ENCODE data around the gene PHF21B.

The PHF21B gene

DNA sequence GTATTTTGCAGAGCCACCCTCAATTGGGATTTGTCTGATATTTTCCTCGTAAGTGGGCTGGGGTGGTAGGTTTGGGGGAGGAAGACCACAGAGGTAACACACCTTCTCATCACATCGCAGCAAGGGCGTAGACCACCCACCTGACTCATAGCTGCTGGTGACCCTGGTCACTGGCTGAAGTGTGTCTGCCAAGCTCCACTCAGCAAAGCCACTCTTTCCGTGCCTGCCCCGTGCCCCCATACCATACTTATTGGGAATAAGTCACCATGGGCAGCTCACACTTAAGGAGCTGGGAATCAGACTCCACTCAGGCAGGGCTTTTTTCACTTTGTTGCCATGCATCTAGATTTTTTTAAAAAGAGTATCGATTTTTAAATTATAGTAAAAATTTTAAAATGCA is 111.6 kb downstream of the PHF21B start:
- intact Hi-C loops (cut with DNase I; ENCODE audit: low total_unique reads), result no loop called here
- TF ChIP-seq, protein P1, sequence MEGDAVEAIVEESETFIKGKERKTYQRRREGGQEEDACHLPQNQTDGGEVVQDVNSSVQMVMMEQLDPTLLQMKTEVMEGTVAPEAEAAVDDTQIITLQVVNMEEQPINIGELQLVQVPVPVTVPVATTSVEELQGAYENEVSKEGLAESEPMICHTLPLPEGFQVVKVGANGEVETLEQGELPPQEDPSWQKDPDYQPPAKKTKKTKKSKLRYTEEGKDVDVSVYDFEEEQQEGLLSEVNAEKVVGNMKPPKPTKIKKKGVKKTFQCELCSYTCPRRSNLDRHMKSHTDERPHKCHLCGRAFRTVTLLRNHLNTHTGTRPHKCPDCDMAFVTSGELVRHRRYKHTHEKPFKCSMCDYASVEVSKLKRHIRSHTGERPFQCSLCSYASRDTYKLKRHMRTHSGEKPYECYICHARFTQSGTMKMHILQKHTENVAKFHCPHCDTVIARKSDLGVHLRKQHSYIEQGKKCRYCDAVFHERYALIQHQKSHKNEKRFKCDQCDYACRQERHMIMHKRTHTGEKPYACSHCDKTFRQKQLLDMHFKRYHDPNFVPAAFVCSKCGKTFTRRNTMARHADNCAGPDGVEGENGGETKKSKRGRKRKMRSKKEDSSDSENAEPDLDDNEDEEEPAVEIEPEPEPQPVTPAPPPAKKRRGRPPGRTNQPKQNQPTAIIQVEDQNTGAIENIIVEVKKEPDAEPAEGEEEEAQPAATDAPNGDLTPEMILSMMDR (IDR thresholded peaks at IDR 0.05), result no peak
- DNase-seq, result no peak

GRCh38 chr22:44895296-44896055 is 114.3 kb downstream of the PHF21B start:
- Histone ChIP-seq H3K4me3 (no peak overlapping the region), H3K9me3 (peaks cover 0 to 4% (median 2%) of the 10 kb centered on the region in 3 donors), H3K27ac (no peak overlapping the region), H3K4me1 (no peaks in the 10 kb centered on the region), H3K36me3 (no peaks in the 10 kb centered on the region), H3K27me3 (peaks cover 0 to 4% of the 10 kb centered on the region in 2 donors)
- DNase-seq, result no peak
- TF ChIP-seq, protein P1 (IDR thresholded peaks at IDR 0.05), result no peak
- intact Hi-C loops (cut with DNase I; ENCODE audit: low total_unique reads), result no loop called here

More for the DNA sequence above, 111.6 kb downstream of the PHF21B start:
- no peaks in the 10 kb centered on the region for H3K36me3 ChIP-seq
- no peak overlapping the region for H3K27ac ChIP-seq
- H3K4me1 ChIP-seq, result no peaks in the 10 kb centered on the region
- peaks cover 5 to 22% (median 17%) of the 10 kb centered on the region in 3 donors for H3K9me3 ChIP-seq
- no peaks in the 10 kb centered on the region for H3K27me3 ChIP-seq
- H3K4me3 ChIP-seq, result no peak overlapping the region

DNA sequence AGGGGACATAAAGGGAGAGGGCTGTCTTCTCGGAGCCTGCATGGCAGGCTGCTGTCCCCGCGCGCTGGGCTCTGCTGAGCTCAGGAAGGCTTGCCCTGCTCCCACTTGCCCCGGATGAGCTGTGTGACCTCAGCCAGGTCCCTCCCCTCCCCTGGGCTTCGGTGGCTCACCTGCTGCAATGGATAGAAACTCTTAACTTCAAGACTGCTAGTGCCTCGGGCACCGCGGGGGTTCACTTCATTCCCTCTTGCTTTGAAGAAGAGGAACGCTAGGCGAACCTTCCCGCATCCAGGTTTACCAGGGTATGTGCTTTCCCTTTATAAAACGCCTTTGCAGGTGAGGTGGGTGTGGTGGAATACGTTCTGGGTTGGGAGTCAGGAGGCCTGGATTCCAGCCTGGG is 115.0 kb downstream of the PHF21B start:
- TF ChIP-seq, protein P1 (IDR thresholded peaks at IDR 0.05), result no peak
- no peaks in the 10 kb centered on the region for H3K36me3 ChIP-seq
- H3K4me1 ChIP-seq, result no peaks in the 10 kb centered on the region
- H3K27me3 ChIP-seq, result peaks cover 0 to 4% of the 10 kb centered on the region in 2 donors
- H3K27ac ChIP-seq, result no peak overlapping the region
- H3K4me3 ChIP-seq, result no peak overlapping the region
- intact Hi-C loops (cut with DNase I; ENCODE audit: low total_unique reads), result no loop called here
- no peak for DNase-seq
- no peaks in the 10 kb centered on the region for H3K9me3 ChIP-seq

GRCh38 chr22:44894321-44894720 is 115.5 kb downstream of the PHF21B start:
- no peak overlapping the region for H3K27ac ChIP-seq
- no peaks in the 10 kb centered on the region for H3K4me1 ChIP-seq
- intact Hi-C loops (cut with DNase I; ENCODE audit: low total_unique reads), result no loop called here
- H3K9me3 ChIP-seq, result no peaks in the 10 kb centered on the region
- H3K4me3 ChIP-seq, result no peak overlapping the region
- H3K27me3 ChIP-seq, result peaks cover 0 to 4% of the 10 kb centered on the region in 2 donors
- DNase-seq, result no peak
- H3K36me3 ChIP-seq, result no peaks in the 10 kb centered on the region
- TF ChIP-seq, protein P1 (IDR thresholded peaks at IDR 0.05), result no peak

- Histone ChIP-seq H3K9me3 (no peaks in the 10 kb centered on the region), H3K27ac (no peak overlapping the region)
- no peak for DNase-seq
Measured at GRCh38 chr22:44893731-44894080, 116.1 kb downstream of the PHF21B start.

More at GRCh38 chr22:44893731-44894080, 116.1 kb downstream of the PHF21B start:
- no peaks in the 10 kb centered on the region for H3K4me1 ChIP-seq
- H3K4me3 ChIP-seq, result no peak overlapping the region
- intact Hi-C loops (cut with DNase I; ENCODE audit: low total_unique reads), result no loop called here
- H3K27me3 ChIP-seq, result peaks cover 0 to 4% of the 10 kb centered on the region in 2 donors
- TF ChIP-seq, protein P1 (IDR thresholded peaks at IDR 0.05), result no peak
- H3K36me3 ChIP-seq, result no peaks in the 10 kb centered on the region

Measured in tibial artery (tissue), 4 donors.